GM21381 (cell line): Measurements from ENCODE around the gene APLP2.

Source experiments
- ATAC-seq: cut with Tn5 transposase; IDR thresholded peaks from one replicate; pipeline ENCODE4 v1.9.1; 2021; ENCODE audit warnings: mild to moderate bottlenecking, moderate library complexity; ENCODE audit not compliant: unreplicated experiment

The APLP2 gene

GRCh38 chr11:130144141-130144540 lies 74.4 kb downstream of the APLP2 start:
- no peak for ATAC-seq

GRCh38 chr11:130144861-130145281 lies 75.2 kb downstream of the APLP2 start:
- ATAC-seq, result no peak

GRCh38 chr11:130145311-130145812 lies 75.7 kb downstream of the APLP2 start:
- no peak for ATAC-seq

GRCh38 chr11:130145975-130146776 lies 76.5 kb downstream of the APLP2 start:
- no peak for ATAC-seq

GRCh38 chr11:130146796-130147195 lies 77.1 kb downstream of the APLP2 start:
- ATAC-seq, result no peak

- ATAC-seq, result no peak
These were observed 79.2 kb downstream of the APLP2 start for GRCh38 chr11:130148796-130149326.

GRCh38 chr11:130150790-130151189 lies 81.1 kb downstream of the APLP2 start:
- ATAC-seq, result no peak

GRCh38 chr11:130151196-130151595 lies 81.5 kb downstream of the APLP2 start:
- no peak for ATAC-seq

- ATAC-seq, result no peak
These were observed 86.7 kb downstream of the APLP2 start for GRCh38 chr11:130156108-130157022.

GRCh38 chr11:130157101-130157500 lies 87.4 kb downstream of the APLP2 start:
- no peak for ATAC-seq

- ATAC-seq, result no peak
These were observed 88.1 kb downstream of the APLP2 start for GRCh38 chr11:130157840-130158239.

GRCh38 chr11:130159139-130159538 lies 89.4 kb downstream of the APLP2 start:
- no peak for ATAC-seq

- ATAC-seq, result peak; percentile 59
These were observed 90.2 kb downstream of the APLP2 start, which contains the start of gene ST14 for GRCh38 chr11:130159657-130160497. TSS of gene ST14 (plus strand) at chr11:130159782. CDS start at chr11:130159980, 198 bp downstream.

- no peak for ATAC-seq
These were observed 90.9 kb downstream of the APLP2 start for GRCh38 chr11:130160498-130161155.

GRCh38 chr11:130161441-130162145 lies 91.9 kb downstream of the APLP2 start:
- no peak for ATAC-seq

GRCh38 chr11:130162733-130163132 lies 93.0 kb downstream of the APLP2 start:
- ATAC-seq, result no peak

GRCh38 chr11:130163346-130164220 lies 93.9 kb downstream of the APLP2 start:
- no peak for ATAC-seq

GRCh38 chr11:130164221-130164570 lies 94.5 kb downstream of the APLP2 start:
- ATAC-seq, result no peak
